Small intestine (tissue), 7 donors: ENCODE data around the gene DACT3. TPM values are rescaled to one million over a fixed set of nuclear protein-coding genes. Genes with fewer than 3 reads are reported as not detected.

Experiments used
- DNase-seq, 2 donors: peaks; one replicate each; pipeline versions ENCODE4 v3.0.0 to v3.0.0-alpha.2; 2013
- FAIRE-seq: peaks from 2 replicates; lab custom pipeline; 2012; peaks lifted over from hg19 to GRCh38; lab: Jason Lieb, UNC
- H3K27ac ChIP-seq, 3 donors: one replicate each; pipeline ENCODE4 v1.5.1; 2013; ENCODE audit warnings: low read length in 2 of 3, mild to moderate bottlenecking in 2 of 3, control low read depth in 1 of 3, inconsistent platforms in 1 of 3, low read depth in 1 of 3, moderate library complexity in 1 of 3
- H3K27me3 ChIP-seq, 3 donors: one replicate each; pipeline ENCODE4 v1.6.1; 2013; ENCODE audit warnings: low read length in 3 of 3, inconsistent platforms in 1 of 3; ENCODE audit not compliant: control insufficient read depth in 3 of 3, insufficient read depth in 3 of 3
- H3K36me3 ChIP-seq, 3 donors: one replicate each; pipeline ENCODE4 v1.6.1; 2013; ENCODE audit warnings: low read length in 3 of 3, inconsistent platforms in 1 of 3, low read depth in 1 of 3, mild to moderate bottlenecking in 1 of 3, moderate library complexity in 1 of 3; ENCODE audit not compliant: control insufficient read depth in 3 of 3, insufficient read depth in 2 of 3
- H3K4me1 ChIP-seq, 3 donors: one replicate each; pipeline ENCODE4 v1.6.1; 2013; ENCODE audit warnings: low read length in 2 of 3, inconsistent platforms in 1 of 3, low read depth in 1 of 3, mild to moderate bottlenecking in 1 of 3, moderate library complexity in 1 of 3; ENCODE audit not compliant: control insufficient read depth in 3 of 3, insufficient read depth in 2 of 3
- H3K4me3 ChIP-seq, 3 donors: one replicate each; pipeline ENCODE4 v1.5.1; 2013; ENCODE audit warnings: low read length in 3 of 3, control low read depth in 1 of 3, inconsistent platforms in 1 of 3, low read depth in 1 of 3, mild to moderate bottlenecking in 1 of 3, moderate library complexity in 1 of 3
- H3K9me3 ChIP-seq, 2 donors: one replicate each; pipeline ENCODE4 v1.6.1; 2013; ENCODE audit warnings: low read depth in 1 of 2, low read length in 1 of 2; ENCODE audit not compliant: control insufficient read depth in 2 of 2, insufficient read depth in 1 of 2
- WGBS, 3 donors: extraction: QIAGEN DNeasy Blood & Tissue Kit; methylation state at CpG; one replicate each; pipeline ENCODE4 v1.1.7; 2013; 5-methylcytosine and 5-hydroxymethylcytosine counted together
- polyA plus RNA-seq, 4 donors: library from polyadenylated mRNA; stranded (reverse) in 3 of 4; unstranded in 1 of 4; fragments of 200-250 nt in 3 of 4; fragments of 120-200 nt in 1 of 4; gene quantifications; one replicate each; pipeline versions ENCODE4 v1.2.1 to v1.2.3, GENCODE V29; 2013
- donor health status: healthy with polysubstance abuse.
- donor health status: control.
- donor health status: control.
- donor health status: Bipolar disorder and iron deficiency.
- donor health status: healthy.

DACT3 gene
- polyA plus RNA-seq, 4 donors, result 2.2 to 7.1 (median 5.3) TPM; not detected in 1

GRCh38 chr19:46599716-46600373 lies 61.1 kb downstream of the DACT3 start:
- peak overlapping the region in 2 of 3 donors; percentile 88 to 95 for H3K27ac ChIP-seq
- peak overlapping the region in 2 of 3 donors; percentile 96 to 97 for H3K4me3 ChIP-seq
- no peaks in the 10 kb centered on the region for H3K27me3 ChIP-seq
- 64 to 68% (median 67%) methylated on average over 9 of the region's 9 CpGs for WGBS, 3 donors
- peaks cover 0 to 13% (median 0%) of the 10 kb centered on the region in 3 donors for H3K36me3 ChIP-seq
- no peak for FAIRE-seq
- peaks cover 0 to 15% of the 10 kb centered on the region in 2 donors for H3K9me3 ChIP-seq
- H3K4me1 ChIP-seq, result peaks cover 3 to 21% (median 4%) of the 10 kb centered on the region in 3 donors
- no peak for DNase-seq

- Histone ChIP-seq H3K9me3 (peaks cover 0 to 15% of the 10 kb centered on the region in 2 donors), H3K4me1 (peaks cover 0 to 7% (median 3%) of the 10 kb centered on the region in 3 donors), H3K36me3 (peaks cover 0 to 5% (median 0%) of the 10 kb centered on the region in 3 donors), H3K27me3 (no peaks in the 10 kb centered on the region), H3K4me3 (no peak overlapping the region), H3K27ac (no peak overlapping the region)
- FAIRE-seq (no peak), DNase-seq (no peak)
- WGBS, 3 donors, result 93 to 96% (median 95%) methylated on average over 4 of the region's 4 CpGs
Measured at GRCh38 chr19:46598372-46598917, 62.5 kb downstream of the DACT3 start.

Other genes starting within 250 kb of the DACT3 start
- 10 to 100 TPM in 1 of 4 donors, 1 to 10 TPM in 2, not detected in 1; 1.1 to 50.9 (median 2.0) TPM for gene CCDC8, start 247.6 kb downstream of the DACT3 start, polyA plus RNA-seq
- under 1 TPM in 2 of 4 donors, not detected in 2; 0.09 to 0.49 TPM for gene PNMA8C, start 232.2 kb downstream of the DACT3 start, polyA plus RNA-seq
- gene PNMA8A, start 189.6 kb downstream of the DACT3 start, polyA plus RNA-seq, result 1 to 10 TPM in 2 of 4 donors, under 1 TPM in 1, not detected in 1; 0.27 to 2.9 (median 1.5) TPM
- gene PNMA8B, start 165.3 kb downstream of the DACT3 start, polyA plus RNA-seq, result 1 to 10 TPM in 2 of 4 donors, not detected in 2; 1.0 to 1.3 TPM
- gene CALM3, start 59.9 kb downstream of the DACT3 start, polyA plus RNA-seq, result 100 to 1,000 TPM; 189 to 429 (median 298) TPM
- gene PTGIR, start 36.1 kb downstream of the DACT3 start, polyA plus RNA-seq, result 1 to 10 TPM in 2 of 4 donors, under 1 TPM in 1, not detected in 1; 0.45 to 3.4 (median 1.6) TPM
- under 1 TPM in 1 of 4 donors, not detected in 3; 0.75 TPM for gene GNG8, start 25.0 kb downstream of the DACT3 start, polyA plus RNA-seq
- 10 to 100 TPM; 30.7 to 87.4 (median 57.6) TPM for gene PRKD2, start 55.9 kb upstream of the DACT3 start, polyA plus RNA-seq
- gene FKRP, start 84.9 kb upstream of the DACT3 start, polyA plus RNA-seq, result 10 to 100 TPM in 1 of 4 donors, 1 to 10 TPM in 3; 7.0 to 14.6 (median 8.8) TPM
- gene STRN4, start 85.3 kb upstream of the DACT3 start, polyA plus RNA-seq, result 10 to 100 TPM; 44.6 to 58.3 (median 51.1) TPM
- gene SLC1A5, start 127.4 kb upstream of the DACT3 start, polyA plus RNA-seq, result 100 to 1,000 TPM in 2 of 4 donors, 1 to 10 TPM in 2; 1.6 to 159 (median 68.0) TPM
- 100 to 1,000 TPM in 3 of 4 donors, 10 to 100 TPM in 1; 85.1 to 164 (median 126) TPM for gene AP2S1, start 189.7 kb upstream of the DACT3 start, polyA plus RNA-seq
- 10 to 100 TPM; 12.7 to 46.5 (median 19.6) TPM for gene ARHGAP35, start 199.8 kb upstream of the DACT3 start, polyA plus RNA-seq